WTC11 (cell line): ENCODE measurements around the gene SMYD3. TPM values are rescaled to one million over a fixed set of nuclear protein-coding genes. Genes with fewer than 3 reads are reported as not detected.

Experiments
- ATAC-seq: fragments of 200-7000 bp; cut with Tn5 transposase; 2 replicates; pipeline ENCODE4 v1.10.0; 2021; ENCODE audit warnings: mild to moderate bottlenecking, moderate library complexity
- CTCF ChIA-PET: fragments of 300-600 bp; sonication (Branson Sonifier 250); formaldehyde crosslinking; loops from one replicate; lab custom pipeline; 2021; ENCODE audit warnings: antibody characterized with exemption; lab: Charles Lee
- POLR2A ChIA-PET: fragments of 350-600 bp; sonication (Branson Sonifier 250); formaldehyde crosslinking; loops from one replicate; lab custom pipeline; 2021; ENCODE audit warnings: antibody characterized with exemption; lab: Charles Lee
- DNase-seq: peaks from one replicate; pipeline ENCODE4 v3.0.0; 2021; ENCODE audit warnings: low spot score
- H3K27ac Mint-ChIP-seq: 2 replicates; pipeline ENCODE4 v1.8.0; 2021; ENCODE audit warnings: mixed read lengths
- H3K27me3 Mint-ChIP-seq: 2 replicates; pipeline ENCODE4 v1.8.0; 2021; ENCODE audit warnings: low read depth, mild to moderate bottlenecking, moderate library complexity, mixed read lengths
- H3K36me3 Mint-ChIP-seq: 2 replicates; pipeline ENCODE4 v1.8.0; 2021; ENCODE audit warnings: mixed read lengths
- H3K4me1 Mint-ChIP-seq: 2 replicates; pipeline ENCODE4 v1.8.0; 2022; ENCODE audit warnings: mixed read lengths
- H3K4me3 Mint-ChIP-seq: 2 replicates; pipeline ENCODE4 v1.8.0; 2021; ENCODE audit warnings: mild to moderate bottlenecking, moderate library complexity, mixed read lengths
- H3K9me3 Mint-ChIP-seq: 2 replicates; pipeline ENCODE4 v1.8.0; 2021; ENCODE audit warnings: mixed read lengths
- CBFB ChIP-seq: sonication (generic); formaldehyde crosslinking; IDR thresholded peaks from 2 replicates; pipeline ENCODE4 v1.8.1; 2022; ENCODE audit warnings: mild to moderate bottlenecking, low read depth, missing genetic modification reagents
- CREM ChIP-seq: sonication (generic); formaldehyde crosslinking; IDR thresholded peaks from 2 replicates; pipeline ENCODE4 v1.8.1; 2022; ENCODE audit warnings: mild to moderate bottlenecking, missing genetic modification reagents, moderate library complexity
- FOXJ3 ChIP-seq: sonication (generic); formaldehyde crosslinking; IDR thresholded peaks from 2 replicates; pipeline ENCODE4 v1.9.0; 2021; ENCODE audit warnings: missing genetic modification reagents, mild to moderate bottlenecking, borderline replicate concordance
- FOXP1 ChIP-seq: sonication (generic); formaldehyde crosslinking; IDR thresholded peaks from 2 replicates; pipeline ENCODE4 v1.8.0; 2022; ENCODE audit warnings: missing genetic modification reagents, mild to moderate bottlenecking, moderate library complexity, borderline replicate concordance
- GABPB1 ChIP-seq: sonication (generic); formaldehyde crosslinking; IDR thresholded peaks from 2 replicates; pipeline ENCODE4 v1.8.1; 2023; ENCODE audit warnings: mild to moderate bottlenecking, missing genetic modification reagents
- MXD4 ChIP-seq: fragments of 250-450 bp; sonication (Bioruptor Pico); IDR thresholded peaks from 2 replicates; pipeline ENCODE4 v1.8.0; 2021; ENCODE audit warnings: mild to moderate bottlenecking, moderate library complexity, borderline replicate concordance
- NFATC4 ChIP-seq: fragments of 250-450 bp; sonication (Bioruptor Pico); IDR thresholded peaks from 2 replicates; pipeline ENCODE4 v1.9.0; 2021; ENCODE audit warnings: mild to moderate bottlenecking
- NFE2L1 ChIP-seq: sonication (generic); formaldehyde crosslinking; IDR thresholded peaks from 2 replicates; pipeline ENCODE4 v1.8.1; 2023; ENCODE audit warnings: missing genetic modification reagents
- NR3C1 ChIP-seq: sonication (generic); formaldehyde crosslinking; conservative IDR thresholded peaks from 2 replicates; pipeline ENCODE4 v1.8.1; 2023; ENCODE audit warnings: low read depth, mild to moderate bottlenecking, missing genetic modification reagents
- RELA ChIP-seq: sonication (generic); formaldehyde crosslinking; IDR thresholded peaks from 2 replicates; pipeline ENCODE4 v1.8.1; 2022; ENCODE audit warnings: missing genetic modification reagents, mild to moderate bottlenecking, borderline replicate concordance
- SP1 ChIP-seq: sonication (generic); formaldehyde crosslinking; conservative IDR thresholded peaks from 2 replicates; pipeline ENCODE4 v1.8.1; 2022; ENCODE audit warnings: missing genetic modification reagents
- TEAD4 ChIP-seq: sonication (generic); formaldehyde crosslinking; IDR thresholded peaks from 2 replicates; pipeline ENCODE4 v1.8.0; 2022; ENCODE audit warnings: mild to moderate bottlenecking, missing genetic modification reagents
- ZBTB21 ChIP-seq: sonication (generic); formaldehyde crosslinking; IDR thresholded peaks from 2 replicates; pipeline ENCODE4 v1.8.1; 2023; ENCODE audit warnings: mild to moderate bottlenecking, missing genetic modification reagents, borderline replicate concordance
- total RNA-seq: library from RNA; stranded (reverse); gene quantifications from 3 replicates; pipeline ENCODE4 v1.2.3, GENCODE V29; 2021
- TF ChIP-seq, protein P1 (sequence below): sonication (generic); formaldehyde crosslinking; IDR thresholded peaks from 2 replicates; pipeline ENCODE4 v1.8.0; 2022; ENCODE audit warnings: mild to moderate bottlenecking, missing genetic modification reagents
- TF ChIP-seq, protein P2 (sequence below): sonication (generic); formaldehyde crosslinking; IDR thresholded peaks from 2 replicates; pipeline ENCODE4 v1.8.1; 2022; ENCODE audit warnings: missing genetic modification reagents, borderline replicate concordance
- TF ChIP-seq, protein P3 (sequence below): fragments of 200-600 bp; IDR thresholded peaks from 2 replicates; pipeline ENCODE4 v1.8.0; 2022; ENCODE audit warnings: antibody characterized with exemption
- TF ChIP-seq, protein P4 (sequence below): sonication (generic); formaldehyde crosslinking; IDR thresholded peaks from 2 replicates; pipeline ENCODE4 v1.8.0; 2022; ENCODE audit warnings: mild to moderate bottlenecking, missing genetic modification reagents
- TF ChIP-seq, protein P5 (sequence below): sonication (generic); formaldehyde crosslinking; IDR thresholded peaks from 2 replicates; pipeline ENCODE4 v1.8.1; 2022; ENCODE audit warnings: mild to moderate bottlenecking, missing genetic modification reagents, moderate library complexity, borderline replicate concordance

The SMYD3 gene
- total RNA-seq, 1 experiment from 2014 or later: 21.4 TPM

DNA sequence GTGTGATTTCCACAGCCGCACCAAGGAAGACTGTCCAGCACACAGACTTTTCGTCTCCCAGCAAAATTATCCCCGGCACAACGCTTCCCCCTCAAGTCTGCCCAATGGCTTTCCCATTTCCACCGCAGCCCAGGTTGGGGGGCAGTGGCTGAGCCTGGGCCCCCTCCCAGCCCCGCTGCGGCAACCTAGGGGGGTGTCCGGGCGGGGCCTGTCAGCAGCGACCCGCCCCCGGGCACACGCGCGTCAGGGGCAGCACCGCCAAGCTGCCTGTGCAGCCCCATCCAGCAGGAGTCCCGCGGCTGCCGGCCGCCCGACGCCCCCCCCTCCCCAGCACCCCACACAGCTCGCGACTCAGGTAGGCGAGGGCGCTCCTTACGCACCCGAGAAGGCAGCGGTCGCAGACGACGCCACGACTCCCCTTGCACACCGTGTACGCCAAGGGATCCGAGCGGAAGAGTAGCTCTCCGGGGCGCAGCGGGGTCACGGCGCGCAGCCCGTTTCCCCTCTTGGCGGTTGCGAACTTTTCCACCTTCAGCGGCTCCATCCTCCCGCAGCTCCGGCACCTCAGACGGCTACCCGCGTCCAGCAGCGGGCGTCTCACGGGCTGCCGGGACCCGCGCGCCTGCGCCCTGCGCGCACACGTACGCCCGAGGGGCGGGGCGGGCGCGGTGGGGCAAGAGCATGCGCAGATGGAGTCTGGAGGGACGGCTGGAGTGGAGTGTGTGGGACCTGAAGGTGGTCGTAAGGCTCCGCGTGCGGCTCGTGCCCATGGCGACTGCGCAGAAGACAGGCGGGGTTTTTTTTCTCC is at the start of gene SMYD3 (continued):
- TF ChIP-seq, protein P1, sequence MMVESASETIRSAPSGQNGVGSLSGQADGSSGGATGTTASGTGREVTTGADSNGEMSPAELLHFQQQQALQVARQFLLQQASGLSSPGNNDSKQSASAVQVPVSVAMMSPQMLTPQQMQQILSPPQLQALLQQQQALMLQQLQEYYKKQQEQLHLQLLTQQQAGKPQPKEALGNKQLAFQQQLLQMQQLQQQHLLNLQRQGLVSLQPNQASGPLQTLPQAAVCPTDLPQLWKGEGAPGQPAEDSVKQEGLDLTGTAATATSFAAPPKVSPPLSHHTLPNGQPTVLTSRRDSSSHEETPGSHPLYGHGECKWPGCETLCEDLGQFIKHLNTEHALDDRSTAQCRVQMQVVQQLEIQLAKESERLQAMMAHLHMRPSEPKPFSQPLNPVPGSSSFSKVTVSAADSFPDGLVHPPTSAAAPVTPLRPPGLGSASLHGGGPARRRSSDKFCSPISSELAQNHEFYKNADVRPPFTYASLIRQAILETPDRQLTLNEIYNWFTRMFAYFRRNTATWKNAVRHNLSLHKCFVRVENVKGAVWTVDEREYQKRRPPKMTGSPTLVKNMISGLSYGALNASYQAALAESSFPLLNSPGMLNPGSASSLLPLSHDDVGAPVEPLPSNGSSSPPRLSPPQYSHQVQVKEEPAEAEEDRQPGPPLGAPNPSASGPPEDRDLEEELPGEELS (CRISPR knock-in tag): 0 out of 2 replicates have a peak, but pooled peaks have one; percentile 70
- TF ChIP-seq NR3C1 (no peak), GABPB1 (CRISPR knock-in tag) (no peak), NFE2L1 (CRISPR knock-in tag) (no peak), FOXJ3 (no peak), FOXP1 (CRISPR knock-in tag) (peak; percentile 74; the same call in 1 of the 2 replicates)
- TF ChIP-seq, protein P2, sequence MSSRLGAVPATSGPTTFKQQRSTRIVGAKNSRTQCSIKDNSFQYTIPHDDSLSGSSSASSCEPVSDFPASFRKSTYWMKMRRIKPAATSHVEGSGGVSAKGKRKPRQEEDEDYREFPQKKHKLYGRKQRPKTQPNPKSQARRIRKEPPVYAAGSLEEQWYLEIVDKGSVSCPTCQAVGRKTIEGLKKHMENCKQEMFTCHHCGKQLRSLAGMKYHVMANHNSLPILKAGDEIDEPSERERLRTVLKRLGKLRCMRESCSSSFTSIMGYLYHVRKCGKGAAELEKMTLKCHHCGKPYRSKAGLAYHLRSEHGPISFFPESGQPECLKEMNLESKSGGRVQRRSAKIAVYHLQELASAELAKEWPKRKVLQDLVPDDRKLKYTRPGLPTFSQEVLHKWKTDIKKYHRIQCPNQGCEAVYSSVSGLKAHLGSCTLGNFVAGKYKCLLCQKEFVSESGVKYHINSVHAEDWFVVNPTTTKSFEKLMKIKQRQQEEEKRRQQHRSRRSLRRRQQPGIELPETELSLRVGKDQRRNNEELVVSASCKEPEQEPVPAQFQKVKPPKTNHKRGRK (CRISPR knock-in tag): no peak

DNA sequence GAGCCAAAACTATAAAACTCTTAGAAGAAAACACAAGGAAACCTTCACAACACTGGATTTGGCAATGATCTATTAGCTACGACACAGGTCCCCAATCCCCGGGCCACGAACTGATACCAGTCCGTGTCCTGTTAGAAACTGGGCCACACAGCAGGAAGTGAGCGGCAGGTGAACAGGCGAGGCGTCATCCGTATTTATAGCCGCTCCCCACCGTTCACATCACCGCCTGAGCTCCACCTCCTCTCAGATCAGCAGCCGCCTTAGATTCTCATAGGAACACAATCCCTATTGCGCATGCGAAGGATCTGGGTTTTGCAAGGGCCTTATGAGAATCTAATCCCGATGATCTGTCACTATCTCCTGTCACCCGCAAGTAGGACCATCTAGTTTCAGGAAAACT is 47.1 kb upstream of the SMYD3 start:
- no peaks in the 10 kb centered on the region for H3K9me3 Mint-ChIP-seq
- no peak for DNase-seq
- CTCF ChIA-PET: no interaction called here
- TF ChIP-seq CREM (CRISPR knock-in tag): no peak
- no peak for TF ChIP-seq MXD4 (CRISPR knock-in tag)
- TF ChIP-seq SP1: no peak
- TF ChIP-seq, protein P3, sequence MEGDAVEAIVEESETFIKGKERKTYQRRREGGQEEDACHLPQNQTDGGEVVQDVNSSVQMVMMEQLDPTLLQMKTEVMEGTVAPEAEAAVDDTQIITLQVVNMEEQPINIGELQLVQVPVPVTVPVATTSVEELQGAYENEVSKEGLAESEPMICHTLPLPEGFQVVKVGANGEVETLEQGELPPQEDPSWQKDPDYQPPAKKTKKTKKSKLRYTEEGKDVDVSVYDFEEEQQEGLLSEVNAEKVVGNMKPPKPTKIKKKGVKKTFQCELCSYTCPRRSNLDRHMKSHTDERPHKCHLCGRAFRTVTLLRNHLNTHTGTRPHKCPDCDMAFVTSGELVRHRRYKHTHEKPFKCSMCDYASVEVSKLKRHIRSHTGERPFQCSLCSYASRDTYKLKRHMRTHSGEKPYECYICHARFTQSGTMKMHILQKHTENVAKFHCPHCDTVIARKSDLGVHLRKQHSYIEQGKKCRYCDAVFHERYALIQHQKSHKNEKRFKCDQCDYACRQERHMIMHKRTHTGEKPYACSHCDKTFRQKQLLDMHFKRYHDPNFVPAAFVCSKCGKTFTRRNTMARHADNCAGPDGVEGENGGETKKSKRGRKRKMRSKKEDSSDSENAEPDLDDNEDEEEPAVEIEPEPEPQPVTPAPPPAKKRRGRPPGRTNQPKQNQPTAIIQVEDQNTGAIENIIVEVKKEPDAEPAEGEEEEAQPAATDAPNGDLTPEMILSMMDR: no peak
- no peak for TF ChIP-seq NFATC4
- no peak for TF ChIP-seq ZBTB21
- TF ChIP-seq CBFB: no peak
- TF ChIP-seq, all 79 proteins: peak for 0
- Mint-ChIP-seq H3K4me3 (no peak overlapping the region), H3K36me3 (peaks cover 46% of the 10 kb centered on the region), H3K27ac (no peak overlapping the region), H3K27me3 (no peaks in the 10 kb centered on the region), H3K4me1 (no peaks in the 10 kb centered on the region)
- ATAC-seq: no peak
- POLR2A ChIA-PET: no interaction called here

DNA sequence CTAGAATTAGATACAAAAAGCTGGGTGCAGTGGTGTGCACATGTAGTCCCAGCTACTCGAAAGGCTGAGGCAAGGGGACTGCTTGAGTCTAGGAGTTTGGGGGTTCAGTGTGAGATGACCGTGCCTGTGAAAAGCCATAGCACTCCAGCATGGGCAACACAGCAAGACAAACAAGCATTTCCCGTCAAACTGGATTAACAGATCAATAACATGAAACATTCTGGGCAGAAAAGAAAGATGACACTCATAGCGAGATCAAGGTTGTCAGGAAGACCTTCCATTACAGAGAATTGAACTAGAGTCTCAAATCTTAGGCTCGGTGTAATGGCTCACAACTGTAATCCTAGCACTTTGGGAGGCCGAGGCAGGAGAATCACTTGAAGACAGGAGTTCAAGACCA is 45.0 kb upstream of the SMYD3 start:
- ATAC-seq: no peak
- no peaks in the 10 kb centered on the region for H3K27me3 Mint-ChIP-seq
- CTCF ChIA-PET: no interaction called here
- TF ChIP-seq TEAD4 (CRISPR knock-in tag): no peak
- TF ChIP-seq, protein P4, sequence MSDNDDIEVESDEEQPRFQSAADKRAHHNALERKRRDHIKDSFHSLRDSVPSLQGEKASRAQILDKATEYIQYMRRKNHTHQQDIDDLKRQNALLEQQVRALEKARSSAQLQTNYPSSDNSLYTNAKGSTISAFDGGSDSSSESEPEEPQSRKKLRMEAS (CRISPR knock-in tag): no peak
- TF ChIP-seq RELA (CRISPR knock-in tag): no peak
- TF ChIP-seq, protein P5, sequence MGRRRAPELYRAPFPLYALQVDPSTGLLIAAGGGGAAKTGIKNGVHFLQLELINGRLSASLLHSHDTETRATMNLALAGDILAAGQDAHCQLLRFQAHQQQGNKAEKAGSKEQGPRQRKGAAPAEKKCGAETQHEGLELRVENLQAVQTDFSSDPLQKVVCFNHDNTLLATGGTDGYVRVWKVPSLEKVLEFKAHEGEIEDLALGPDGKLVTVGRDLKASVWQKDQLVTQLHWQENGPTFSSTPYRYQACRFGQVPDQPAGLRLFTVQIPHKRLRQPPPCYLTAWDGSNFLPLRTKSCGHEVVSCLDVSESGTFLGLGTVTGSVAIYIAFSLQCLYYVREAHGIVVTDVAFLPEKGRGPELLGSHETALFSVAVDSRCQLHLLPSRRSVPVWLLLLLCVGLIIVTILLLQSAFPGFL: no peak
- TF ChIP-seq, all 79 proteins: peak for 0
- DNase-seq: no peak
- no peaks in the 10 kb centered on the region for H3K9me3 Mint-ChIP-seq
- peaks cover 43% of the 10 kb centered on the region for H3K36me3 Mint-ChIP-seq
- no peak overlapping the region for H3K4me3 Mint-ChIP-seq
- POLR2A ChIA-PET: no interaction called here
- no peaks in the 10 kb centered on the region for H3K4me1 Mint-ChIP-seq
- no peak overlapping the region for H3K27ac Mint-ChIP-seq
